ENCODE results near the gene DCBLD1. TPM values are rescaled to one million over a fixed set of nuclear protein-coding genes. Genes with fewer than 3 reads are reported as not detected.

DCBLD1 gene
- total and polyA plus RNA-seq, 2 experiments from 2014 or later, result 25.1 to 38.4 TPM

GRCh38 chr6:117484052-117484646 is 1.7 kb downstream of the DCBLD1 start:
- H2AFZ ChIP-seq, result peak overlapping the region; percentile 89; the same call in 1 of the 2 replicates
- no peaks in the 10 kb centered on the region for H3K9me3 ChIP-seq (ENCODE audit: low read depth)
- peaks cover 26% of the 10 kb centered on the region for H3K4me1 ChIP-seq (ENCODE audit: insufficient read depth)
- H3K36me3 ChIP-seq (ENCODE audit: low read depth), result no peaks in the 10 kb centered on the region
- H3K27ac ChIP-seq, result peak overlapping the region; percentile 83
- TF ChIP-seq EZH2 (IDR thresholded peaks at IDR 0.05; ENCODE audit: insufficient read depth, poor library complexity, severe bottlenecking), result no peak
- no peak for TF ChIP-seq EZH2phosphoT487 (IDR thresholded peaks at IDR 0.05; ENCODE audit: insufficient read depth, low read depth)
- in situ Hi-C loops (cut with MboI), result no loop called here
- H3K4me3 ChIP-seq, result peak overlapping the region; percentile 77
- H3K9ac ChIP-seq, result peak overlapping the region; percentile 95
- peak overlapping the region; percentile 97 for H3K4me2 ChIP-seq (ENCODE audit: unreplicated experiment)
- peaks cover 55% of the 10 kb centered on the region for H3K79me2 ChIP-seq (ENCODE audit: insufficient read depth)
- no peaks in the 10 kb centered on the region for H4K20me1 ChIP-seq (ENCODE audit: insufficient read depth)
- WGBS, 2 experiments (ENCODE audit: low coverage in 1 of 2, low lambda C conversion rate in 2 of 2, missing lambda C conversion rate in 2 of 2), result 74 to 76% methylated on average over 8 of the region's 8 CpGs
- DNase-seq, result no peak
- H3K9me2 ChIP-seq (ENCODE audit: insufficient read depth), result no peaks in the 10 kb centered on the region
- H3F3A ChIP-seq (ENCODE audit: insufficient read depth), result peaks cover 31% of the 10 kb centered on the region
- H3K27me3 ChIP-seq (replicated peaks; ENCODE audit: insufficient read depth), result no peaks in the 10 kb centered on the region

GRCh38 chr6:117485433-117485832 is 3.0 kb downstream of the DCBLD1 start:
- Histone ChIP-seq H3K9me3 (ENCODE audit: low read depth) (no peaks in the 10 kb centered on the region), H2AFZ (no peak overlapping the region), H3K79me2 (ENCODE audit: insufficient read depth) (peaks cover 68% of the 10 kb centered on the region), H3K9me2 (ENCODE audit: insufficient read depth) (no peaks in the 10 kb centered on the region), H3K4me3 (peak overlapping the region; percentile 77), H4K20me1 (ENCODE audit: insufficient read depth) (no peaks in the 10 kb centered on the region), H3K36me3 (ENCODE audit: low read depth) (no peaks in the 10 kb centered on the region), H3K4me1 (ENCODE audit: insufficient read depth) (peaks cover 26% of the 10 kb centered on the region), H3K27ac (no peak overlapping the region), H3K9ac (peak overlapping the region; percentile 1; the same call in 1 of the 2 replicates), H3F3A (ENCODE audit: insufficient read depth) (peaks cover 31% of the 10 kb centered on the region), H3K27me3 (replicated peaks; ENCODE audit: insufficient read depth) (no peaks in the 10 kb centered on the region), H3K4me2 (ENCODE audit: unreplicated experiment) (peak overlapping the region; percentile 97)
- in situ Hi-C loops (cut with MboI), result no loop called here
- TF ChIP-seq EZH2 (IDR thresholded peaks at IDR 0.05; ENCODE audit: insufficient read depth, poor library complexity, severe bottlenecking), result no peak
- no peak for TF ChIP-seq EZH2phosphoT487 (IDR thresholded peaks at IDR 0.05; ENCODE audit: insufficient read depth, low read depth)
- no peak for DNase-seq

- no peak for DNase-seq
- Histone ChIP-seq H3K4me1 (ENCODE audit: insufficient read depth) (peaks cover 37% of the 10 kb centered on the region), H3K9me3 (ENCODE audit: low read depth) (no peaks in the 10 kb centered on the region), H3K4me3 (no peak overlapping the region), H3K79me2 (ENCODE audit: insufficient read depth) (peaks cover 92% of the 10 kb centered on the region), H3K27me3 (replicated peaks; ENCODE audit: insufficient read depth) (no peaks in the 10 kb centered on the region), H3K27ac (no peak overlapping the region), H3K9me2 (ENCODE audit: insufficient read depth) (no peaks in the 10 kb centered on the region), H3K36me3 (ENCODE audit: low read depth) (no peaks in the 10 kb centered on the region), H2AFZ (no peak overlapping the region), H3K9ac (no peak overlapping the region), H3K4me2 (ENCODE audit: unreplicated experiment) (no peak overlapping the region), H4K20me1 (ENCODE audit: insufficient read depth) (no peaks in the 10 kb centered on the region), H3F3A (ENCODE audit: insufficient read depth) (peaks cover 31% of the 10 kb centered on the region)
- no peak for TF ChIP-seq EZH2 (IDR thresholded peaks at IDR 0.05; ENCODE audit: insufficient read depth, poor library complexity, severe bottlenecking)
- TF ChIP-seq EZH2phosphoT487 (IDR thresholded peaks at IDR 0.05; ENCODE audit: insufficient read depth, low read depth), result no peak
- in situ Hi-C loops (cut with MboI), result no loop called here
- WGBS, 2 experiments (ENCODE audit: low coverage in 1 of 2, low lambda C conversion rate in 2 of 2, missing lambda C conversion rate in 2 of 2), result 90 to 92% methylated on average over 7 of the region's 7 CpGs
Measured at GRCh38 chr6:117487821-117488220, 5.3 kb downstream of the DCBLD1 start.

GRCh38 chr6:117489003-117489402 is 6.5 kb downstream of the DCBLD1 start:
- Histone ChIP-seq H3K9ac (no peak overlapping the region), H3K4me2 (ENCODE audit: unreplicated experiment) (no peak overlapping the region), H3K27me3 (replicated peaks; ENCODE audit: insufficient read depth) (no peaks in the 10 kb centered on the region), H3K36me3 (ENCODE audit: low read depth) (no peaks in the 10 kb centered on the region), H2AFZ (no peak overlapping the region), H3K27ac (no peak overlapping the region), H3K79me2 (ENCODE audit: insufficient read depth) (peaks cover 100% of the 10 kb centered on the region), H3K4me1 (ENCODE audit: insufficient read depth) (peaks cover 44% of the 10 kb centered on the region), H3K9me2 (ENCODE audit: insufficient read depth) (no peaks in the 10 kb centered on the region), H4K20me1 (ENCODE audit: insufficient read depth) (no peaks in the 10 kb centered on the region), H3K4me3 (no peak overlapping the region), H3F3A (ENCODE audit: insufficient read depth) (peaks cover 24% of the 10 kb centered on the region), H3K9me3 (ENCODE audit: low read depth) (no peaks in the 10 kb centered on the region)
- in situ Hi-C loops (cut with MboI), result no loop called here
- no peak for DNase-seq
- no peak for TF ChIP-seq EZH2phosphoT487 (IDR thresholded peaks at IDR 0.05; ENCODE audit: insufficient read depth, low read depth)
- TF ChIP-seq EZH2 (IDR thresholded peaks at IDR 0.05; ENCODE audit: insufficient read depth, poor library complexity, severe bottlenecking), result no peak
- WGBS, 2 experiments (ENCODE audit: low coverage in 1 of 2, low lambda C conversion rate in 2 of 2, missing lambda C conversion rate in 2 of 2), result 100% methylated on average over 2 of the region's 2 CpGs

Data from GM23248 (cell line).